ENCODE results near the gene GIMAP6. TPM values are rescaled to one million over a fixed set of nuclear protein-coding genes. Genes with fewer than 3 reads are reported as not detected.
"Not testable (repeated sequence)": the region's sequence is repeated elsewhere in the genome, so short reads cannot be mapped to it uniquely, and the experiment has no call there.

Gene GIMAP6
- total and polyA plus RNA-seq, 8 donors: 0.89 to 18.4 (median 6.0) TPM

DNA sequence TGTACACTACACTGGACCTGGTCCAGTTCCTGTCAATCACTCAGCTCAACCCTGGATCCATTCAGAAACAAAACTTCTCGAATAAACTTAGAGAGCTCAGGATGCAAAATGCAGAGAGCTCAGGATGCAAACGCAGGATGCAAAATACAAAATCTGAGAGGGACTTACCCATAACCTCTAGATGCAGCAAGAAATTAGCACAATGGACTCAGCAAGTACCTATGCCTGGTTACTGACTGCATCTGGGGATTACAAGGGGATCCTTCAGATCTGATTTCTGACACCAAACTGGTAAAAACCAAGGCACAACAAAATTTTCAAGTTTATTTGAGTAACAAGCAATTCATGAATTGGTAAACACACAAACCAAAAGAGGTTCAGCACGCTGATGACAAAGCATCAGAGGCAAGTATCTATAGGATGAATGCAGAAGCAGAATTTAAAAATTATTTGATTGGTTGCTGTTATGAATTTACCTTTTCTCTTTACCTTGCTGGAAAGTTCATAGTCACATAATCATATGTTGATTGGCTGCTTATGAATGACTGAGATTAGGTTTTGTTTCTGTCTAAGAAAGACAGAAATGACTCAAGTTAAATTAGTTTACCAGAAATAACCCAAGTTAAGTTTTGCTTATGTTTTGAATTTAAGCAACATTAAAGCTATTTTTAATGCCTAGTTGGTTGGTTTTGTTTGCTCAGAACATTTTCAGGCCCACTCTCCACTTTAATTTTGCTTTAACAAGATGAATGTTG lies 11.4 kb downstream of the GIMAP6 start:
- H3K9me3 ChIP-seq: no peaks in the 10 kb centered on the region
- intact Hi-C loops (cut with DNase I; ENCODE audit: low total_unique reads): no loop called here
- no peak overlapping the region for H3K27ac ChIP-seq
- TF ChIP-seq POLR2A (IDR thresholded peaks at IDR 0.05) (no peak), POLR2AphosphoS5 (IDR thresholded peaks at IDR 0.05) (no peak), EP300 (IDR thresholded peaks at IDR 0.05) (no peak)
- TF ChIP-seq, protein P1, sequence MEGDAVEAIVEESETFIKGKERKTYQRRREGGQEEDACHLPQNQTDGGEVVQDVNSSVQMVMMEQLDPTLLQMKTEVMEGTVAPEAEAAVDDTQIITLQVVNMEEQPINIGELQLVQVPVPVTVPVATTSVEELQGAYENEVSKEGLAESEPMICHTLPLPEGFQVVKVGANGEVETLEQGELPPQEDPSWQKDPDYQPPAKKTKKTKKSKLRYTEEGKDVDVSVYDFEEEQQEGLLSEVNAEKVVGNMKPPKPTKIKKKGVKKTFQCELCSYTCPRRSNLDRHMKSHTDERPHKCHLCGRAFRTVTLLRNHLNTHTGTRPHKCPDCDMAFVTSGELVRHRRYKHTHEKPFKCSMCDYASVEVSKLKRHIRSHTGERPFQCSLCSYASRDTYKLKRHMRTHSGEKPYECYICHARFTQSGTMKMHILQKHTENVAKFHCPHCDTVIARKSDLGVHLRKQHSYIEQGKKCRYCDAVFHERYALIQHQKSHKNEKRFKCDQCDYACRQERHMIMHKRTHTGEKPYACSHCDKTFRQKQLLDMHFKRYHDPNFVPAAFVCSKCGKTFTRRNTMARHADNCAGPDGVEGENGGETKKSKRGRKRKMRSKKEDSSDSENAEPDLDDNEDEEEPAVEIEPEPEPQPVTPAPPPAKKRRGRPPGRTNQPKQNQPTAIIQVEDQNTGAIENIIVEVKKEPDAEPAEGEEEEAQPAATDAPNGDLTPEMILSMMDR (IDR thresholded peaks at IDR 0.05): no peak
- WGBS, 5 donors: 61 to 73% (median 68%) methylated on average over 3 of the region's 3 CpGs
- H3K4me1 ChIP-seq: peaks cover 0 to 3% (median 0%) of the 10 kb centered on the region in 4 donors
- no peak overlapping the region for H3K4me3 ChIP-seq
- H3K27me3 ChIP-seq: no peaks in the 10 kb centered on the region
- H3K36me3 ChIP-seq: no peaks in the 10 kb centered on the region
- no peak for DNase-seq

DNA sequence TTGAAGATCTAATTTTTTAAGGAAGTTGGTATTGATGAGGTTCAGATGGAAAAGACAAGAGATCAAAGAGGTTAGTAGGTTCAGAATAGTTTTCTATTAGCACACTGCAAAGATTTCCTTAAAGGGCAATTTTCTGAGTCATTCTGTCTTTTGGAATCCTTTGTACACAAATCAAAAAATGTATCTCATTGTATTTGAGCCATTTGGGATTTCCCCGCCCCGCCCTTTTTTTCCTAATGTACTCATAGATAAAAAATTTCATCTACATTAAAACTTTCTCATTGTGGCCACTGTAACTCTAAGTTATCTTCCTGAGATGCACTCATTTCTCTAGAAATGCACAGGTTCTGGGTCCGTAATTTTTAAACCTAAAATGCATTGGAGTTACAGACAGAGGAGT lies 12.1 kb downstream of the GIMAP6 start:
- Histone ChIP-seq H3K4me1 (peaks cover 0 to 3% (median 0%) of the 10 kb centered on the region in 4 donors), H3K9me3 (no peaks in the 10 kb centered on the region), H3K4me3 (no peak overlapping the region), H3K27me3 (no peaks in the 10 kb centered on the region), H3K27ac (no peak overlapping the region), H3K36me3 (no peaks in the 10 kb centered on the region)
- 80 to 86% (median 84%) methylated on average over 3 of the region's 3 CpGs for WGBS, 5 donors
- no peak for TF ChIP-seq POLR2AphosphoS5 (IDR thresholded peaks at IDR 0.05)
- TF ChIP-seq POLR2A (IDR thresholded peaks at IDR 0.05): no peak
- TF ChIP-seq, protein P1 (IDR thresholded peaks at IDR 0.05): no peak
- no peak for TF ChIP-seq EP300 (IDR thresholded peaks at IDR 0.05)
- DNase-seq: no peak
- intact Hi-C loops (cut with DNase I; ENCODE audit: low total_unique reads): no loop called here

DNA sequence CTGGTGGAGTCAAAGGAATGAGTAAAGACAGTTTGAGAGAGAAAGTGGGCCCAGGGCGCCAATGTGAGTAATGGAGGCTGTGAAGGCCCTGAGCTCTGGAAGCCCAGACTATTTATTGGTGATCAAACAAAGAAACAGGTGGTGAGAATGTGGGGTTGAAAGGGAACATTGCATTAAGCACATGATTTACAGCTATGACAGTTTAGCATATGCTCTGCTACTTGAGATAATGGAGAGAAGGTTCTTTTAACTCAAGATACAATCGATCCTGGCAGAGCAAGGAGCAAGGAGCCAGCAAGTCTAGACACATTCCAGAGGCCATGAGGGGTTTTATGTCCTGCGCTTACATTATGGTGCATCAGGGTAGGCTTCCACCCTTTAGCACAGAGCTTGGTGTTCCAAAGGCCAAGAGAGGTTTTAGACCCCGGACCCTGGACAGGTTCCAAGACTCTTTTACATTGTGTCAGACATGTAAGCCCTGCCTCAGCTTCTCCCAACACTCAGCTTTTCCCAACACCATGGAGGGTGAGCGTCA lies 16.9 kb downstream of the GIMAP6 start:
- not testable (repeated sequence) for DNase-seq

DNA sequence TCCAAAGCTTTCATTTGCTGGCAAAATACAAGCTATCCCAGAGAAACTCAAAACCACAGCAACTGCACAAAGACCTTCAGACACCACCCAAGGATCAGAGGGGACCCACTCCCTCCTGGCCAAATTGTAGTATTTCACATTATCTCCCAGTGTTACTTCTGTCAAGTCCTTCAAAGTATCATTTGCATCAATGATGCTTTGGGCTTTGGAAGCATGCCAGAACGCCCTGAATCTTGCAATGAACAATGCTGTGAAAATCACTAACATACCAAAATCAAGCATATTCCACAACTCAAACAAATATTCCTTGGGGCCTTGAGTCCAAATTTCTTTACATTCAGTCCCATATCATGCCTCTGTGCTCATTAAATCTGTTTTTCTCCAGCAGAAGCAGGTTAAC lies 17.8 kb downstream of the GIMAP6 start:
- WGBS, 5 donors: 55 to 78% (median 75%) methylated on average over 1 of the region's 1 CpG
- H3K27me3 ChIP-seq; H3K4me1 ChIP-seq; H3K9me3 ChIP-seq; H3K36me3 ChIP-seq; intact Hi-C loops (cut with DNase I; ENCODE audit: low total_unique reads); H3K4me3 ChIP-seq; H3K27ac ChIP-seq; DNase-seq: not testable (repeated sequence)

More for the DNA sequence above, 16.9 kb downstream of the GIMAP6 start:
- H3K27me3 ChIP-seq; H3K4me1 ChIP-seq; intact Hi-C loops (cut with DNase I; ENCODE audit: low total_unique reads); H3K27ac ChIP-seq; H3K9me3 ChIP-seq; H3K36me3 ChIP-seq; H3K4me3 ChIP-seq: not testable (repeated sequence)
- WGBS, 5 donors: 69 to 84% (median 78%) methylated on average over 5 of the region's 5 CpGs

DNA sequence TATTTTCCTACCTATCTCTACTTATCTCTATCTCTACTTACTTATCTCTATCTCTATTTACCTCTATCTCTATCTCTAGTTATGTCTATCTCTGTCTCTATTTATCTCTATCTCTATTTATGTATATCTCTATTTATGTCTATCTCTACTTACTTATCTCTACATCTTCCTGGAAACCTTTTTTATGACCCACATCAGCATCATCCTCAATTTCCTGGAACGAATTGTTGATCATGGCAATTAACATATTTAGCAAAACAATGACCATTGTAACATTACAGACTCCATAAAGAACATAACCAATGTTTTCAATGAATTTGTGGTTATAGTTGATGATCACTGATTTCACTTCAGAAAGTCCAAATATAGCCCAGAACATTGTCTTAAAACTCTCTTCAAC lies 18.3 kb downstream of the GIMAP6 start:
- no peak for TF ChIP-seq POLR2A (IDR thresholded peaks at IDR 0.05)
- TF ChIP-seq, protein P1 (IDR thresholded peaks at IDR 0.05): no peak
- no peak for TF ChIP-seq EP300 (IDR thresholded peaks at IDR 0.05)
- TF ChIP-seq POLR2AphosphoS5 (IDR thresholded peaks at IDR 0.05): no peak
- H3K4me3 ChIP-seq: no peak overlapping the region
- WGBS, 5 donors: 38 to 57% (median 56%) methylated on average over 1 of the region's 1 CpG

More for the DNA sequence above, 18.3 kb downstream of the GIMAP6 start:
- DNase-seq: no peak
- Histone ChIP-seq H3K9me3 (no peaks in the 10 kb centered on the region), H3K36me3 (no peaks in the 10 kb centered on the region), H3K27ac (no peak overlapping the region), H3K27me3 (no peaks in the 10 kb centered on the region), H3K4me1 (no peaks in the 10 kb centered on the region)
- intact Hi-C loops (cut with DNase I; ENCODE audit: low total_unique reads): no loop called here

Data from stomach (tissue), 9 donors.